ENCODE data around the gene SDHD.
A peak's percentile ranks its signal among the peaks of the same experiment; 100 is the strongest.
"Not testable (repeated sequence)": the region's sequence is repeated elsewhere in the genome, so short reads cannot be mapped to it uniquely, and the experiment has no call there.

SDHD gene

GRCh38 chr11:112044961-112045360, 41.7 kb upstream of the SDHD start:
- Histone ChIP-seq H3K23ac (ENCODE audit: low read length in 2 of 2) (no peak overlapping the region), H4K91ac (ENCODE audit: low read length) (no peak overlapping the region), H2BK15ac (ENCODE audit: low read depth, poor library complexity, severe bottlenecking) (no peak overlapping the region), H4K8ac (ENCODE audit: low read length) (no peak overlapping the region), H3K4ac (ENCODE audit: low read depth in 1 of 2, low read length in 2 of 2) (no peak overlapping the region), H2BK12ac (ENCODE audit: low read length in 2 of 2) (no peak overlapping the region), H3K79me1 (replicated peaks; ENCODE audit: low read length, poor library complexity, severe bottlenecking) (peaks cover 13% of the 10 kb centered on the region), H2BK120ac (ENCODE audit: low read depth, low read length) (no peak overlapping the region), H3K18ac (ENCODE audit: low read depth in 1 of 2, low read length in 2 of 2) (peak overlapping the region in 1 of 2 experiments; percentile 24), H3K27ac (ENCODE audit: low read length, poor library complexity, severe bottlenecking) (no peak overlapping the region), H3K4me1 (ENCODE audit: control insufficient read depth, insufficient read depth, low read depth, low read length) (no peaks in the 10 kb centered on the region), H3K9me3 (ENCODE audit: control insufficient read depth, low read length) (no peaks in the 10 kb centered on the region), H2BK5ac (ENCODE audit: low read depth, low read length, poor library complexity, severe bottlenecking) (no peak overlapping the region), H3K14ac (ENCODE audit: low read length in 2 of 2) (no peak overlapping the region), H3K4me2 (ENCODE audit: low read length, poor library complexity, severe bottlenecking) (no peak overlapping the region), H3K27me3 (ENCODE audit: control insufficient read depth in 1 of 2, insufficient read depth in 1 of 2, low read length in 2 of 2) (no peaks in the 10 kb centered on the region), H2AK5ac (ENCODE audit: low read length, severe bottlenecking) (no peak overlapping the region), H2AFZ (ENCODE audit: low read depth, low read length) (no peak overlapping the region), H3K36me3 (ENCODE audit: control insufficient read depth in 1 of 2, insufficient read depth in 2 of 2, low read depth in 1 of 2, low read length in 2 of 2) (peaks cover 13 to 78% of the 10 kb centered on the region in 2 experiments), H3K9ac (ENCODE audit: low read length) (no peak overlapping the region), H3K4me3 (ENCODE audit: insufficient read depth in 1 of 2, low read depth in 1 of 2, low read length in 2 of 2) (no peak overlapping the region)
- 100% methylated on average over 2 of the region's 4 CpGs for WGBS
- no peak for DNase-seq

- not testable (repeated sequence) for H3K27me3 ChIP-seq (ENCODE audit: control insufficient read depth in 1 of 2, insufficient read depth in 1 of 2, low read length in 2 of 2); H3K14ac ChIP-seq (ENCODE audit: low read length in 2 of 2); H3K27ac ChIP-seq (ENCODE audit: low read length, poor library complexity, severe bottlenecking); H3K4ac ChIP-seq (ENCODE audit: low read depth in 1 of 2, low read length in 2 of 2); H3K4me2 ChIP-seq (ENCODE audit: low read length, poor library complexity, severe bottlenecking); H4K8ac ChIP-seq (ENCODE audit: low read length); H2BK5ac ChIP-seq (ENCODE audit: low read depth, low read length, poor library complexity, severe bottlenecking); H3K4me1 ChIP-seq (ENCODE audit: control insufficient read depth, insufficient read depth, low read depth, low read length); H3K9ac ChIP-seq (ENCODE audit: low read length); H2BK12ac ChIP-seq (ENCODE audit: low read length in 2 of 2); H3K4me3 ChIP-seq (ENCODE audit: insufficient read depth in 1 of 2, low read depth in 1 of 2, low read length in 2 of 2); H3K18ac ChIP-seq (ENCODE audit: low read depth in 1 of 2, low read length in 2 of 2); DNase-seq; H3K23ac ChIP-seq (ENCODE audit: low read length in 2 of 2); H3K9me3 ChIP-seq (ENCODE audit: control insufficient read depth, low read length); H4K91ac ChIP-seq (ENCODE audit: low read length); H2AK5ac ChIP-seq (ENCODE audit: low read length, severe bottlenecking); H2AFZ ChIP-seq (ENCODE audit: low read depth, low read length); H2BK15ac ChIP-seq (ENCODE audit: low read depth, poor library complexity, severe bottlenecking); H2BK120ac ChIP-seq (ENCODE audit: low read depth, low read length)
- peaks cover 13 to 80% of the 10 kb centered on the region in 2 experiments for H3K36me3 ChIP-seq (ENCODE audit: control insufficient read depth in 1 of 2, insufficient read depth in 2 of 2, low read depth in 1 of 2, low read length in 2 of 2)
- H3K79me1 ChIP-seq (replicated peaks; ENCODE audit: low read length, poor library complexity, severe bottlenecking): peaks cover 15% of the 10 kb centered on the region
- 100% methylated on average over 1 of the region's 2 CpGs for WGBS
These were observed 40.0 kb upstream of the SDHD start for GRCh38 chr11:112046647-112047046.

- not testable (repeated sequence) for H2BK5ac ChIP-seq (ENCODE audit: low read depth, low read length, poor library complexity, severe bottlenecking); H2AK5ac ChIP-seq (ENCODE audit: low read length, severe bottlenecking); H2BK15ac ChIP-seq (ENCODE audit: low read depth, poor library complexity, severe bottlenecking); H2BK12ac ChIP-seq (ENCODE audit: low read length in 2 of 2); H3K27ac ChIP-seq (ENCODE audit: low read length, poor library complexity, severe bottlenecking); H3K23ac ChIP-seq (ENCODE audit: low read length in 2 of 2); H3K9ac ChIP-seq (ENCODE audit: low read length); H3K4me3 ChIP-seq (ENCODE audit: insufficient read depth in 1 of 2, low read depth in 1 of 2, low read length in 2 of 2); H3K4me1 ChIP-seq (ENCODE audit: control insufficient read depth, insufficient read depth, low read depth, low read length); H3K27me3 ChIP-seq (ENCODE audit: control insufficient read depth in 1 of 2, insufficient read depth in 1 of 2, low read length in 2 of 2); H2BK120ac ChIP-seq (ENCODE audit: low read depth, low read length); H4K91ac ChIP-seq (ENCODE audit: low read length); H3K18ac ChIP-seq (ENCODE audit: low read depth in 1 of 2, low read length in 2 of 2); H2AFZ ChIP-seq (ENCODE audit: low read depth, low read length); H3K9me3 ChIP-seq (ENCODE audit: control insufficient read depth, low read length); H4K8ac ChIP-seq (ENCODE audit: low read length); H3K4ac ChIP-seq (ENCODE audit: low read depth in 1 of 2, low read length in 2 of 2); DNase-seq; H3K4me2 ChIP-seq (ENCODE audit: low read length, poor library complexity, severe bottlenecking); H3K14ac ChIP-seq (ENCODE audit: low read length in 2 of 2)
- WGBS: 98% methylated on average over 2 of the region's 3 CpGs
- Histone ChIP-seq H3K36me3 (ENCODE audit: control insufficient read depth in 1 of 2, insufficient read depth in 2 of 2, low read depth in 1 of 2, low read length in 2 of 2) (peaks cover 16 to 84% of the 10 kb centered on the region in 2 experiments), H3K79me1 (replicated peaks; ENCODE audit: low read length, poor library complexity, severe bottlenecking) (peaks cover 13% of the 10 kb centered on the region)
These were observed 38.4 kb upstream of the SDHD start for GRCh38 chr11:112048256-112048655.

- no peak overlapping the region for H3K18ac ChIP-seq (ENCODE audit: low read depth in 1 of 2, low read length in 2 of 2)
These were observed 36.9 kb upstream of the SDHD start for GRCh38 chr11:112049777-112050176.

More at GRCh38 chr11:112049777-112050176, 36.9 kb upstream of the SDHD start:
- peaks cover 16 to 84% of the 10 kb centered on the region in 2 experiments for H3K36me3 ChIP-seq (ENCODE audit: control insufficient read depth in 1 of 2, insufficient read depth in 2 of 2, low read depth in 1 of 2, low read length in 2 of 2)
- H3K4me2 ChIP-seq (ENCODE audit: low read length, poor library complexity, severe bottlenecking): no peak overlapping the region
- no peak overlapping the region for H2BK12ac ChIP-seq (ENCODE audit: low read length in 2 of 2)
- H2AK5ac ChIP-seq (ENCODE audit: low read length, severe bottlenecking): no peak overlapping the region
- no peak overlapping the region for H3K4ac ChIP-seq (ENCODE audit: low read depth in 1 of 2, low read length in 2 of 2)
- H3K14ac ChIP-seq (ENCODE audit: low read length in 2 of 2): no peak overlapping the region
- no peak overlapping the region for H3K23ac ChIP-seq (ENCODE audit: low read length in 2 of 2)
- H2AFZ ChIP-seq (ENCODE audit: low read depth, low read length): no peak overlapping the region
- DNase-seq: no peak
- no peak overlapping the region for H4K91ac ChIP-seq (ENCODE audit: low read length)
- no peak overlapping the region for H3K9ac ChIP-seq (ENCODE audit: low read length)
- no peaks in the 10 kb centered on the region for H3K9me3 ChIP-seq (ENCODE audit: control insufficient read depth, low read length)
- H3K4me1 ChIP-seq (ENCODE audit: control insufficient read depth, insufficient read depth, low read depth, low read length): no peaks in the 10 kb centered on the region
- no peak overlapping the region for H2BK120ac ChIP-seq (ENCODE audit: low read depth, low read length)
- 49% methylated on average over 2 of the region's 2 CpGs for WGBS
- H3K4me3 ChIP-seq (ENCODE audit: insufficient read depth in 1 of 2, low read depth in 1 of 2, low read length in 2 of 2): no peak overlapping the region
- no peak overlapping the region for H3K27ac ChIP-seq (ENCODE audit: low read length, poor library complexity, severe bottlenecking)
- H2BK5ac ChIP-seq (ENCODE audit: low read depth, low read length, poor library complexity, severe bottlenecking): no peak overlapping the region
- H4K8ac ChIP-seq (ENCODE audit: low read length): no peak overlapping the region
- peaks cover 10% of the 10 kb centered on the region for H3K79me1 ChIP-seq (replicated peaks; ENCODE audit: low read length, poor library complexity, severe bottlenecking)
- H3K27me3 ChIP-seq (ENCODE audit: control insufficient read depth in 1 of 2, insufficient read depth in 1 of 2, low read length in 2 of 2): no peaks in the 10 kb centered on the region
- no peak overlapping the region for H2BK15ac ChIP-seq (ENCODE audit: low read depth, poor library complexity, severe bottlenecking)

Measured in mesenchymal stem cell (in vitro differentiated cells and primary cell).